ENCODE measurements around the gene RFESD.

The RFESD gene

GRCh38 chr5:95669540-95669939 lies 23.0 kb downstream of the RFESD start:
- no peak for TF ChIP-seq POLR2A (IDR thresholded peaks at IDR 0.05; ENCODE audit: low read depth, low read length)
- no peak for TF ChIP-seq TAF1 (IDR thresholded peaks at IDR 0.05; ENCODE audit: borderline replicate concordance, low read depth, low read length)
- TF ChIP-seq POLR2AphosphoS5 (IDR thresholded peaks at IDR 0.05; ENCODE audit: low read depth, low read length), result no peak
- no peak for DNase-seq (ENCODE audit: insufficient read length)
- no peak for FAIRE-seq

DNA sequence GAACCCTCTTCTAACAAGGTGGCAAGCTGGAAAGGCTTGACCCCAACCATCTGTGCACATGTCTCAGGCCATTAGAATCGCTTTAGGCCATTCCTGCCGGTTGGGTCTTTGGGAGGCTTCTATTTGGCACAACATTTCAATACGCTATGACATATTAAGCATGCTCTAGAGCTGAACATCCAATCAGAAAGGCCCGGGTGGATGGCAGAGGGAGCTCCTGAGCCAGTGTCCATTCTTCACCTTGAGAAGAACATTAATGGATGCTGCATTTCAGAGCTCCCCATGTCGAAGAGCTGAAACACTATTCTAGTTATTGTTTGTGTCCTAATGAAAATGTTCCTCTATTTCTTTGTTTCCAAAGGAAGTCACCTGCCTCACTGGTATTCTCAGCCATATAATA lies 23.4 kb downstream of the RFESD start:
- no peak for FAIRE-seq
- no peak for DNase-seq (ENCODE audit: insufficient read length)
- TF ChIP-seq POLR2AphosphoS5 (IDR thresholded peaks at IDR 0.05; ENCODE audit: low read depth, low read length) (no peak), POLR2A (IDR thresholded peaks at IDR 0.05; ENCODE audit: low read depth, low read length) (no peak)

DNA sequence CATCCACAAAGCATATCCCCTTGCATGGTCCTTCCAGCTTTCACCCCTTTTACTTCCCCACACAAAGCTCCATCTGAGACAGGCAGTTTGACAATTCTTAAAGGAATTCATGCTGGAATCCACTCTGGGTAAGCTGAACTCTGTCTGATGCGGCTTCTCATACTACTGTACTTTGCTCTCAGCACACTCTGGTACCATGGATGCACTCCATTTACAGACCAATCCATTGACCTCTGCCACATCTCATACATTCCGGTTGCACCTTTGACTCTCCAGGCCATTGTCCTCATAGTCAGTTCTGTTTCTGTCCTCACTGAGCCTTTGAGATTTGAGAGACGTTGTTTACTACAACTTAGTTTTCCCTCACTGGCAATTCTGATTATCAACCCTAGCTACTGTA lies 24.0 kb downstream of the RFESD start:
- TF ChIP-seq POLR2A (IDR thresholded peaks at IDR 0.05; ENCODE audit: low read depth, low read length) (no peak), TAF1 (IDR thresholded peaks at IDR 0.05; ENCODE audit: borderline replicate concordance, low read depth, low read length) (no peak), POLR2AphosphoS5 (IDR thresholded peaks at IDR 0.05; ENCODE audit: low read depth, low read length) (no peak)
- no peak for DNase-seq (ENCODE audit: insufficient read length)
- FAIRE-seq, result no peak

- no peak for FAIRE-seq
- TF ChIP-seq POLR2A (IDR thresholded peaks at IDR 0.05; ENCODE audit: low read depth, low read length) (no peak), POLR2AphosphoS5 (IDR thresholded peaks at IDR 0.05; ENCODE audit: low read depth, low read length) (no peak), TAF1 (IDR thresholded peaks at IDR 0.05; ENCODE audit: borderline replicate concordance, low read depth, low read length) (no peak)
These were observed 25.2 kb downstream of the RFESD start for GRCh38 chr5:95671826-95672225.

GRCh38 chr5:95672641-95673040 lies 26.1 kb downstream of the RFESD start:
- no peak for DNase-seq (ENCODE audit: insufficient read length)
- FAIRE-seq, result peak; percentile 42
- TF ChIP-seq POLR2AphosphoS5 (IDR thresholded peaks at IDR 0.05; ENCODE audit: low read depth, low read length), result no peak

More at GRCh38 chr5:95671826-95672225, 25.2 kb downstream of the RFESD start:
- no peak for DNase-seq (ENCODE audit: insufficient read length)

- FAIRE-seq, result peak; percentile 42
- DNase-seq (ENCODE audit: insufficient read length), result no peak
- TF ChIP-seq TAF1 (IDR thresholded peaks at IDR 0.05; ENCODE audit: borderline replicate concordance, low read depth, low read length) (no peak), POLR2AphosphoS5 (IDR thresholded peaks at IDR 0.05; ENCODE audit: low read depth, low read length) (no peak)
These were observed 26.5 kb downstream of the RFESD start for GRCh38 chr5:95673081-95673480.

DNA sequence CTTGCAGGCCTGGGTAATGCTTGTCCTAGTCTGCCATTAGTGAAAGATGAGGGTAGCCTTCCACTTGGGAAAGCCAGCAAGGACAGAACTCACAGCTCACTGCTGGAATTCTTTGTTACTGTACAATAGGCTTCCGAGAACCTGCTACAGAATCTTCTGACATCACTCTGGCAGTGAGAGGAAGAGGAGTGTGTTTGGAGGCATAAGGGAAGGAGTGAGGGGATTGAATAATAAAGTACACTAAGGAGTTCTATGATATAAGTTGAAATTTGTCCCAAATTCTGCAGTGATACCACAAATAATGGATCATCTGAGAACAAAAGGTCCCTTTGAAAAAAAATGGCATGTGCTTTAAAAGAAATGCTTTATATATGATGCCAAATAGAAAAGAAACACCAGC lies 36.3 kb downstream of the RFESD start, which contains the start of gene SPATA9:
Gene SPATA9, minus strand, starts transcription at position 101 of the 400 bp plus-strand sequence. CDS start 137 bp downstream, outside the sequence.
- FAIRE-seq (no peak), DNase-seq (ENCODE audit: insufficient read length) (no peak)
- TF ChIP-seq TAF1 (IDR thresholded peaks at IDR 0.05; ENCODE audit: borderline replicate concordance, low read depth, low read length) (no peak), POLR2AphosphoS5 (IDR thresholded peaks at IDR 0.05; ENCODE audit: low read depth, low read length) (no peak), POLR2A (IDR thresholded peaks at IDR 0.05; ENCODE audit: low read depth, low read length) (no peak)

DNA sequence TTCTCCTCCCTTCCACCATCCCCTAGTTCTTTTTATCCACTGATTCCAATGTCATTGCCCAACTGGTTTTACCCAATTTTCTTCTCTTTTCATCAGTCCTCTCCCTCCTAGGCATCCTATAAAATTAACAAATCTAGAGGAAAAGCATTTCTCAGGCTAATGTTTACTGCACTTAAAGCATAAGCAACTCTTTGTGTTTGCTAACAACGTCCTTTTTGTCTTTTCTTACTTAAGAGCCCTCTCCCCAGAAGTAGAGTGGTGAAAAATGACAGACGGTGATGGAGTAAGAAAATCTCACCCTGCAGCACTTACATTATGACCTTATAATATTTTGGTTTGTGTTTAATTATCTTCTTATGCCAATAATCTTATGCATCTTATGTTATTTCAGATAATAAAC lies 37.8 kb downstream of the RFESD start:
- FAIRE-seq, result no peak
- no peak for DNase-seq (ENCODE audit: insufficient read length)
- no peak for TF ChIP-seq POLR2A (IDR thresholded peaks at IDR 0.05; ENCODE audit: low read depth, low read length)
- TF ChIP-seq POLR2AphosphoS5 (IDR thresholded peaks at IDR 0.05; ENCODE audit: low read depth, low read length), result no peak
- no peak for TF ChIP-seq TAF1 (IDR thresholded peaks at IDR 0.05; ENCODE audit: borderline replicate concordance, low read depth, low read length)

DNA sequence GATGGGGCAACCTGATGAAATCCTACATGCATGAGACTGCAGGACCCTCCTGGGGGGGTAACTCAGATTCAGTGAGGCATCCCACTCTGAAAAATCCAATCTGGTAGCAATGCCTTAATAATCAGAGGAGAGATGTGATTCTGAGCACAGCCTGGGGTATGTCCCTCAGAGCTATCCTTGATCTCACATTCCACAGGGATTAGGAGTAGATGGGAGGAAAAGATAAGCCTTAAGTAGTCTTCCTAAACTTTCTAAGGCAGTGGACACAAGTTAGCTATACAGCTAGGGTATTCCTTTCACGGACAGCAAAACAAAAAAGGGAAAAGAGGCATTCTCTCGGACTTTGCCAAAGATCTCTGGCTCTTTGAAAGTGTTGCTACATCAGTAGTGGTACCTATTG lies 40.1 kb downstream of the RFESD start:
- no peak for TF ChIP-seq POLR2A (IDR thresholded peaks at IDR 0.05; ENCODE audit: low read depth, low read length)
- no peak for TF ChIP-seq POLR2AphosphoS5 (IDR thresholded peaks at IDR 0.05; ENCODE audit: low read depth, low read length)
- TF ChIP-seq TAF1 (IDR thresholded peaks at IDR 0.05; ENCODE audit: borderline replicate concordance, low read depth, low read length), result no peak
- FAIRE-seq (no peak), DNase-seq (ENCODE audit: insufficient read length) (no peak)

GRCh38 chr5:95689680-95690079 lies 43.1 kb downstream of the RFESD start:
- DNase-seq (ENCODE audit: insufficient read length) (no peak), FAIRE-seq (no peak)
- TF ChIP-seq POLR2A (IDR thresholded peaks at IDR 0.05; ENCODE audit: low read depth, low read length), result no peak
- no peak for TF ChIP-seq POLR2AphosphoS5 (IDR thresholded peaks at IDR 0.05; ENCODE audit: low read depth, low read length)
- TF ChIP-seq TAF1 (IDR thresholded peaks at IDR 0.05; ENCODE audit: borderline replicate concordance, low read depth, low read length), result no peak

DNA sequence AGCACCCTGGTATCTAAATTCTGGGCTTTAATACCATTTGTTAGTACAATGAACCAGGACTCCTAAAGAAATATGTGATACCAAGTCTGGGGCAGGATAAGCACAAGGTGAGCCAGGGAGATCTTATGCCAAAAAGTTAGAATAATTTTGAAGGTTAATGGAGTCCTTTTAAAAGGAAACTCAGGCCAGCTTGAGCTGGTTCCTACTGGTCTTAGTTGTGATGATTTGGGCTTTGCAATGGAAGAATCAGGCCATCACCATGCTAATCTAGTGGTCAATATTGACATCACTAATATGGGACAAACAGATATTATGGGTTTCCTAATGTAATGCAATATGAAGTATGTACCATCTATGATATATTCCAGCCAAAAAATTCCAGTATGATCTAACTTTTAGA lies 43.8 kb downstream of the RFESD start:
- no peak for DNase-seq (ENCODE audit: insufficient read length)
- TF ChIP-seq POLR2AphosphoS5 (IDR thresholded peaks at IDR 0.05; ENCODE audit: low read depth, low read length) (no peak), TAF1 (IDR thresholded peaks at IDR 0.05; ENCODE audit: borderline replicate concordance, low read depth, low read length) (no peak), POLR2A (IDR thresholded peaks at IDR 0.05; ENCODE audit: low read depth, low read length) (no peak)
- no peak for FAIRE-seq

DNA sequence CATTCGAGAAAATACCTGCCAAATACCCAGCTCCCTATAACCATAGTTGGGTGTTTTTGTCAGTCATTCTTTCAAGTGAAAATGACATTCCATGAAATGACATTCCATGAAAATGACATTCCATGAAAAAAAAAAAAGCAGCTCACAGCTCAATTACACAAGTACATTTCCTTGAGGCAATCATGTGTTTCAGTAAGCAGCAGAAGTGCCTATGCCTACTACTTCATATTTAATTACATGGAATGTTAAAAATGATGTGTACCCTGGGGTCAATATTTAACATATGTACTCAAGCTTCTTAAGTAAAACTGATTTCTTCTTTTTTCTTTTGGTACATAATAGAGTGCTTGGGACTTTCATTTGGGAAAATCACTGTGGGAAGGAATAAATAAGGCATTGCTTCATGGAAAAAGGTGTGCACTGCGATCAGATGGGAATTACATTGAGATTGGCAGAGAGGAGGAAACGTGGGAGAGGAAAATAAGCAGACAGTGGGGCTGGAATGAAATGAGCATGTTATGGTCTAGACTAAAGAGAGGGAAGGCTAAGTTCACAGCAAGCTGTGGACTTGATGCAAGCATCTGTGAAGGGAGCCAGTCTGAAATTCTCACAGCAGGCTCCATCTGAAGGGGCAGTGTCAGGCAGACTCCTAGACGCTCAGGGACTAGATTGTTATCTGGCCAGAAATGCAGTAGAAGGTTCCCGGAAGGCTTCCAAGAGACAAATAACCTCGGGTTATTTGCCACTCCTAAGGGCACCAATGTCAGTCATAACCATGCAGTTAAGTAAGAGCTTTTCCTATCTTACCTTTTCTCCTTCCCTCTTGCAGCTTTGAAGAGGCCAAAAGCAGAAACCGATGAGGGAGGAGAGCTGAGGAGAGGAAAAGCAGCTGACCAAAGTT lies 51.5 kb downstream of the RFESD start:
- FAIRE-seq, result no peak
- TF ChIP-seq TAF1 (IDR thresholded peaks at IDR 0.05; ENCODE audit: borderline replicate concordance, low read depth, low read length) (no peak), POLR2A (IDR thresholded peaks at IDR 0.05; ENCODE audit: low read depth, low read length) (no peak), POLR2AphosphoS5 (IDR thresholded peaks at IDR 0.05; ENCODE audit: low read depth, low read length) (no peak)
- no peak for DNase-seq (ENCODE audit: insufficient read length)
